Stimulated activated CD8-positive, alpha-beta memory T cell treated with anti-CD3 and anti-CD28 coated beads, Interleukin-7, amount 100 ng/mL, for 4 hours (primary cell): ENCODE measurements around the gene PCSK4.
A peak's percentile ranks its signal among the peaks of the same experiment; 100 is the strongest.

ENCODE experiments used
- DNase-seq, 2 donors: peaks; one replicate each; pipeline ENCODE4 v3.0.0-alpha.2; 2020; ENCODE audit warnings: low read depth in 2 of 2

PCSK4 gene

DNA sequence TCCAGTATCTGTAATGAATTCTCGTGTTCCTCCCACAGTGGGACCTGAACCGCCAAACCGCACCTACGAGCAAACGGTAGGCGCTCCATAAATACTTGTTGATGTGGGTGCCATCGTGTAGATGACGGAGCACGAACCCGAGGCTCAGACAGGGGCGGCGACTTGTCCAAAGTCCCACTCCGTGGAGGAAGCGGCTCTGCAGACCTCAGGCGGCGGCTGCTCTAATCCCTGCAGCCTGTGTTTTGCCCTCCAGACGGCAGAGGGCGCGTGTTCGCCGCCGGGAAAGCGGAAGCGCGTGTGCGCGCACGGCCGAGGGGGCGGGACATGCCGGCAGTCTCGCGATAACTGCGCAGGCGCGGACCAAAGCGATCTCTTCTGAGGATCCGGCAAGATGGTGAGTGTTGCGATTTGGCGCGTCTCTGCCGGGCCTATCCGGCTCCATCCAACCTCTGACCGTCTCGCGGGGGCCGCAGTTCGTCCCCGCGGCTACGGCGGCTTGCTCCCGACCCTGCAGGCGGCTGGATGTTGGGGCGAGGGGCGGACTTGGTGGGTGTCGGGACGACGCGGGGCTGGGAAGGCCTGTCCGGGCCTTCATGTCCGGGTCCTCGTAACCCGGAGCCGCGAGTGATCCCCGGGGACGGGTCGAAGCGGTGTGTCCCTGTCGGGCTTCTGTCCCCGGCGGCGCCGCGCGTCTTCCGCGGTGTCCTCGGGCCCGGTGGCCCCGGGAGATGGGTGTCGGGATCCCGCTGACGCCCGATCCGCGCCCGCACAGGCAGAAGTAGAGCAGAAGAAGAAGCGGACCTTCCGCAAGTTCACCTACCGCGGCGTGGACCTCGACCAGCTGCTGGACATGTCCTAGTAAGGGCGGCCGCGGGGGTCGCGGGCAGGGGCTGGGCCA, 51.9 kb downstream of the PCSK4 start, which contains the start of gene RPS15:
Gene RPS15 (plus strand): TSS at position 362 of the 898 bp plus-strand sequence. CDS start 30 bp downstream, at position 392.
- peak; percentile 86 to 93 for DNase-seq

DNA sequence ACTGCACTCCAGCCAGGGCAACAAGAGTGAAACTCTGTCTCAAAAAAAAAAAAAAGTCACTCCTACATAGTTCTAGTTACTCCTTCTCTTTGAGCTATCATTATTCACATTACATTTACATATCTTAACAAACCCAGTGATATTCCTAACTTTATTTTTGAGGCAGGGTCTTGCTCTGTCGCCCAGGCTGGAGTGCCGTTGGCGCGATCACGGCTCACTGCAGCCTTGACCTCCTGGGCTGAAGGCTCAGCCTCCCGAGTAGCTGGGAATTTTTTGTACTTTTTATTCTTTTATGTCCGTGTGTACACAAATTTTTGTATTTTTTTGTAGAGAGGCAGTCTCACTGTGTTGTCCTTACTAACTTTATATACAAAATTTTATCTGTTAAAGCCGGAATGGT, 52.5 kb downstream of the PCSK4 start:
- DNase-seq, result no peak

DNA sequence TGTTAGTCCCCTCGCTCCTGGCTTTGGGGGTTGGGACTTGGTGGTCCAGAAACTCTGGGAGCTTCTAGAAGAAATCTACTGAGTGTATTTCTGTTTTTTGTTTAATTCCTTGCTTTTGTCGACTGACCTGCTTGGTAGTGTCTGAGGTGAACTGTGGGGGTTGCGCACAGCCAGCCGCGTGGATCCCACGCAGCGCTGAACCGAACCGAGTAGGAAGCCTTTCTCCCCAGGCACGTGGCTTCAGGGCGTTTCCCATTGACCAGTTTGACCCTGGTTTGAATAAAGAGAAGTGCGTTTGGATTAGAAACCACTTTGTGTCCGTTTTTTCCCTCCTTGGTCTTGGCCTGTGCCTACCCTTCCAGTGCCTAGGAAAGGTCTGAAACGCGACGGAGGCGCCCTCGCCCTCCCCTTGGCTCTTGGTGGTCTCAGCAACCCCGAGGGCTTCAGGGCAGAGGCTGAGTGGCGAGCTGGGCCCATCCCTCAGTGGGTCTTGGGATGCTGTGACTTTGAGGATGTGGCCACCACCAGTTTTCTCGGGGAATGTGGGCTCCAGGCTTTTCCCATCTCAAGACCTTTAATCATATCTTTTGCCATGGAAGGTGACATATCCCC, 54.7 kb downstream of the PCSK4 start:
- DNase-seq, result no peak

DNA sequence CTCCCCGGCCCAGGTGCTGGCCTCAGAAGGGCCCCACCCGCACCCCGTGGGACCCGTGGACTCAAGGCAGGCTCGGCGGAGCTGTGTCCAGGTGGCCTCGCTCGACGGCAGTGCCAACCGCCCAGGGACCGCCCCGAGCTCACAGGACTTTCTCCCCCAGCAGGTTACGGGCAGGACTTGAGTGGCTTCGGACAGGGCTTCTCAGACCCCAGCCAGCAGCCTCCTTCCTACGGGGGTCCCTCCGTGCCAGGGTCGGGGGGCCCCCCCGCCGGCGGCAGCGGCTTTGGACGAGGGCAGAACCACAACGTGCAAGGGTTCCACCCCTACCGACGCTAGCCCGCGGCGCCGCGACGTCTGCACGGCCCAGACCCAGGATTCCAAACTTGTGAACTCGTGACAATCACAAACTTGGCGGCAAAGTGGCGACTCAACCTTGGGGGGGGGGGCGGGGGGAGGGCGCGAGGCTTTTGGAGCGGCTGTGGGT, 55.5 kb downstream of the PCSK4 start:
- no peak for DNase-seq

DNA sequence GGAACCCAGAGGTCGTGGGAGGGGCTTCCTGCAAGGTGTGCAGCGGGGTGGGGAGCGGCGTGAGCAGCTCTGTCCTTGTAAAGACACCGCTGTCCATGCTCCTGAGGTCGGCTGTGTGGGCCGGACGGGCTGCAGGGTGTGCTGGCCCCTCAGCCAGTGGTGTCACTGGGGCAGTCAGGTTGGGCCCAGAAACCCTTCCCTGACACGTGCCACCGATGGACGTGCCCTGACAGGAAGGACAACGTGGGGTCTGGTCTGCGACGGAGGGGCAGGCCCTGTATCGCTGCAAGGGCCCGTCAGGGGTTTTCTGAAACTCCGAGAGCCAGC, 56.1 kb downstream of the PCSK4 start:
- no peak for DNase-seq

DNA sequence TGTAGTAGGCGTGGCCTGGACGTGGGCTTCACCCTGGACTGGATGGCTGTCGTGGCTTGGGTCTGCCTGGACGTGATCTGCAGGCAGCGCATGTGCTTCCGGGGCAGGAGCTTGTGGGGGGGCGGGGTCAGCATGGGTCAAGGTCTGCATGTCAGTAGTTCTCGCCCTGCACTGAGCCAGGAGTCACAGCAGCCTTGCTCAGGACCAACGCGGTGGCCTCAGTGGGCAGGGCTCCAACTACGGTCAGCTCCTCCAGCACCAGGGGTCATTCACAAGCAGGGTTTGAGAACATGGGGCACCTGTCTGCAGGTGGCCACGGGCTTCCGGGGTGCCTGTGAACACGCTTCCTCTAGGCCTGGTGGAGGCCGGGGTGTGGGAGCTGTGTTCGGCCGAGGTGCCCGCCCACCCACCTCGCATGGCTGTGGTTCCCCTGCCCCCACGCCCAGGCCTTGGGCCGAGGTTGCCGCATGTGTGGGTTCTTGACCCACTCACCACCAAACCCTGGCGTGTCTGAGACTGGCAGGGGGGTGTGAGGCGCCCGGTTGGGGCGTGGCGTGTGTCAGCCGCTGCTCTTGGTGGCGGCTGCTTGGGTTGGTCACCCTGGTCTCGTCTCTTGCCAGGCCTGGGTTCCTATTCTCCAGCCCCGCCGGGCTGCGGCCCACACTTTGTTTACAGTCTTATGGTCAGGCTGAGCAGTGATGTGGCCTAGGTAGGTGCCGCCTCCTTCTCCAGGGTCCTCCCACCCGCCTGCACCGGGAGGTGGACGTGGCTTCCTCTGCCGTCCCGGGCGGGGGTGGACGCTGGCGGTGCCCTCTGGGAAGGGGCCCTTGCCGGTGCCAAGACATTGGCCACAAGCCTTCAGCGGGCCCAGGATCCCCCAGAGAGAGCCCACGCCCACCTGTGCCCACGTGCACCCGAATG, 56.8 kb downstream of the PCSK4 start:
- DNase-seq, result no peak

DNA sequence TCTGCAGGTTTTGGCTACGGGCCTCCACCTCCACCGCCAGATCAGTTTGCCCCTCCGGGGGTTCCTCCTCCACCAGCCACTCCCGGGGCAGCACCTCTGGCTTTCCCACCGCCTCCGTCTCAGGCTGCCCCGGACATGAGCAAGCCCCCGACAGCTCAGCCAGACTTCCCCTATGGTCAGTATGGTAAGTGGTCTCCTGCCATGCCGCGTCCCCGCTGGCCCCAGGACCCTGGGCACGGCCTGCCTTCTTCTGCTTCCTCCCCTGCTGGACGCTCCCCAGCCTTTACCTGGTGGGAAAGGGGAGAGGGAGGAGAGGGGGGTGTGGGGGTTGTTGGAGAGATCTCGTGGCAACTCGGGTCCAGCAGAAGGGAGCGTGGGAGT, 57.7 kb downstream of the PCSK4 start:
- no peak for DNase-seq

DNA sequence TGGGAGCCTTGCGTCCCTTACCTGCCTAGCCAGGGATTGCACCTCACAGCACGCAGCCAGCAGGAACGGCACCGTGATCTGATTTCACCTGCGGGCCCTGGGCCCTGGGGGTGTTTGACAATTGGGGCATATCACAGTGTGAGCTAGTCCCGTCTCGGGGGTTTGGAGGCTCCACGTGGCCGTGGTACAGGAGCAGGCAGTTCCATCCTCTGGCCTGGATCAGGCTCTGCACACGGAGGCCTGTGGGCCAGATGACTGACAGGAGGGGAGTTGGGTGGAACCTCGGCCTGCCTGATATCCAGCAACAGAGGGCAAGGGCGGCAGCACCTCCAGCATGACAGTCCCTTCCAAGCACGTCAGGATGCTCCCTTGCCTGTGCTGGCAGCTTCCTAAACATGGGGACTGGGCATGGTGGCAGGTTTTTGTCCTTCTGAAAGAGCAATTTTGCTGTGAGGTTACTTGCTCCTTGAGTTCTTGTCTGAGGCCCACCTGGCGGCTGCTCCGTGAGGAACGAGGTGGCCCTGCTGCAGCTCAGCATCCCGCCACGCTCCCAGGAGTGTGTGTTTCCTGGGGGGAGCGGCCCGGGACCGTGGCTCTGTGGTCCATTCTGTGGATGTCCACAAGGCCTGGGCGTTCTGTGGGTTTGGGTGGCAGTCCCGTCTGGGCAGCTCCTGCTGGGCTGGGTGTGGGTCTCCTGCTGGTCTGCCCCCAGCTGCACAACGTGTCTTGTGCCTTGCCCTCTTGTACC, 58.2 kb downstream of the PCSK4 start:
- no peak for DNase-seq
